A549 (cell line): ENCODE measurements around the gene OXNAD1. TPM values are rescaled to one million over a fixed set of nuclear protein-coding genes. Genes with fewer than 3 reads are reported as not detected.

ENCODE experiments used
- ATAC-seq, 2 experiments: fragments of 200-7000 bp in 1 of 2; fragments of >200 bp in 1 of 2; cut with Nextera tagmentation in 1 of 2; cut with Tn5 transposase in 1 of 2; 3 replicates each; pipeline versions ENCODE4 v1.8.0 to v1.9.1; 2018 to 2020; ENCODE audit warnings: mild to moderate bottlenecking in 1 of 2, moderate library complexity in 1 of 2
- CTCF ChIA-PET: fragments of 300-600 bp; sonication (Branson Sonifier 250); formaldehyde crosslinking; extraction: SDS; loops from one replicate; lab custom pipeline; 2021; ENCODE audit warnings: antibody characterized with exemption, inconsistent platforms; lab: Yijun Ruan, JAX
- POLR2A ChIA-PET: fragments of 350-600 bp; formaldehyde crosslinking; extraction: SDS; loops from one replicate; lab custom pipeline; 2021; ENCODE audit warnings: antibody characterized with exemption, inconsistent platforms; lab: Yijun Ruan, JAX
- DNase-seq, 2 experiments: peaks; one replicate each; pipeline versions ENCODE4 v3.0.0 to v3.0.0-alpha.2; 2011 to 2016; ENCODE audit warnings: low read depth in 1 of 2, low spot score in 1 of 2
- FAIRE-seq: peaks from 2 replicates; lab custom pipeline; 2011; peaks lifted over from hg19 to GRCh38; lab: Jason Lieb, UNC
- H3K27ac ChIP-seq, 2 experiments: fragments of >200 bp; sonication (Bioruptor Twin); formaldehyde crosslinking; 3 replicates each; pipeline ENCODE4 v1.5.1; 2016 to 2017
- H3K4me1 ChIP-seq: fragments of >200 bp; sonication (Bioruptor Twin); formaldehyde crosslinking; 3 replicates; pipeline ENCODE4 v1.6.1; 2016
- H3K4me2 ChIP-seq: fragments of >200 bp; sonication (Bioruptor Twin); formaldehyde crosslinking; 3 replicates; pipeline ENCODE4 v1.6.1; 2016
- H3K4me3 ChIP-seq: fragments of >200 bp; sonication (Bioruptor Twin); formaldehyde crosslinking; 3 replicates; pipeline ENCODE4 v1.5.1; 2016
- H3K9me3 ChIP-seq: fragments of >200 bp; sonication (Bioruptor Twin); formaldehyde crosslinking; 3 replicates; pipeline ENCODE4 v1.6.1; 2016
- CBX2 ChIP-seq: fragments of 200-600 bp; sonication (generic); IDR thresholded peaks from 2 replicates; pipeline ENCODE4 v1.6.1; 2016; ENCODE audit warnings: low read depth, mild to moderate bottlenecking, borderline replicate concordance
- CEBPB ChIP-seq, 2 experiments: fragments of >200 bp in 1 of 2; sonication (Bioruptor Twin) in 1 of 2; formaldehyde crosslinking in 1 of 2; IDR thresholded peaks; 2 replicates each; pipeline ENCODE4 v1.6.1; 2012 to 2016
- CTCF ChIP-seq: fragments of >200 bp; sonication (Bioruptor Twin); formaldehyde crosslinking; IDR thresholded peaks from 3 replicates; pipeline ENCODE4 v1.5.1; 2016
- E2F6 ChIP-seq: IDR thresholded peaks from 2 replicates; pipeline ENCODE4 v1.6.1; 2012; ENCODE audit warnings: low read depth, borderline replicate concordance
- EHF ChIP-seq: fragments of 250-450 bp; sonication (Bioruptor Pico); IDR thresholded peaks from 2 replicates; pipeline ENCODE4 v1.5.0; 2020; ENCODE audit warnings: mild to moderate bottlenecking
- ESRRA ChIP-seq: fragments of 150-350 bp; IDR thresholded peaks from 2 replicates; pipeline ENCODE4 v1.6.1; 2014; ENCODE audit warnings: mild to moderate bottlenecking, low read length, borderline replicate concordance
- FOSL2 ChIP-seq, 2 experiments: fragments of 450-650 bp in 1 of 2; fragments of >200 bp in 1 of 2; sonication (Bioruptor Twin) in 1 of 2; formaldehyde crosslinking; IDR thresholded peaks; 2 replicates each; pipeline versions ENCODE4 v1.5.0 to v1.6.1; 2016 to 2020; ENCODE audit warnings: mild to moderate bottlenecking in 1 of 2, moderate library complexity in 1 of 2
- HDAC2 ChIP-seq: fragments of 200-600 bp; sonication (generic); IDR thresholded peaks from 2 replicates; pipeline ENCODE4 v1.6.1; 2016
- HEYL ChIP-seq: fragments of 250-450 bp; sonication (Bioruptor Pico); IDR thresholded peaks from 2 replicates; pipeline ENCODE4 v1.8.0; 2021; ENCODE audit warnings: mild to moderate bottlenecking, moderate library complexity
- HMGXB4 ChIP-seq: fragments of 250-450 bp; sonication (Bioruptor Pico); IDR thresholded peaks from 2 replicates; pipeline ENCODE4 v1.5.0; 2021; ENCODE audit warnings: mild to moderate bottlenecking, moderate library complexity, borderline replicate concordance
- HOXB13 ChIP-seq: fragments of 250-450 bp; sonication (Bioruptor Pico); IDR thresholded peaks from 2 replicates; pipeline ENCODE4 v1.5.0; 2020; ENCODE audit warnings: low read depth, mild to moderate bottlenecking, moderate library complexity
- JUN ChIP-seq, 2 experiments: fragments of >200 bp; sonication (Bioruptor Twin); formaldehyde crosslinking; IDR thresholded peaks; 2 replicates in 1 of 2; 3 replicates in 1 of 2; pipeline ENCODE4 v1.6.1; 2016 to 2017
- KDM5A ChIP-seq: fragments of 200-600 bp; sonication (generic); IDR thresholded peaks from 2 replicates; pipeline ENCODE4 v1.6.1; 2016; ENCODE audit warnings: antibody characterized with exemption, mild to moderate bottlenecking
- MAFK ChIP-seq: fragments of 450-650 bp; IDR thresholded peaks from 2 replicates; pipeline ENCODE4 v1.6.1; 2014; ENCODE audit not compliant: partially characterized antibody
- MAX ChIP-seq: IDR thresholded peaks from 2 replicates; pipeline ENCODE4 v1.6.1; 2012
- MYC ChIP-seq: IDR thresholded peaks from 2 replicates; pipeline ENCODE4 v1.6.1; 2012; ENCODE audit warnings: mild to moderate bottlenecking, inconsistent platforms, low read length, improper control_type of control experiment, borderline replicate concordance
- PHF8 ChIP-seq: fragments of 200-600 bp; sonication (generic); IDR thresholded peaks from 2 replicates; pipeline ENCODE4 v1.6.1; 2016; ENCODE audit warnings: low read depth, mild to moderate bottlenecking, antibody characterized with exemption, moderate library complexity, borderline replicate concordance
- POLR2A ChIP-seq: IDR thresholded peaks from 2 replicates; pipeline ENCODE4 v1.6.1; 2012; ENCODE audit warnings: mild to moderate bottlenecking, low read length
- RAD21 ChIP-seq, 2 experiments: fragments of >200 bp in 1 of 2; sonication (Bioruptor Twin) in 1 of 2; formaldehyde crosslinking in 1 of 2; IDR thresholded peaks in 1 of 2; conservative IDR thresholded peaks in 1 of 2; 2 replicates in 1 of 2; 3 replicates in 1 of 2; pipeline ENCODE4 v1.6.1; 2012 to 2018; ENCODE audit warnings: inconsistent platforms in 1 of 2
- RFX5 ChIP-seq: fragments of 450-650 bp; IDR thresholded peaks from 2 replicates; pipeline ENCODE4 v1.7.1; 2014; ENCODE audit warnings: antibody characterized with exemption, mild to moderate bottlenecking, moderate library complexity
- RNF2 ChIP-seq: fragments of 200-600 bp; sonication (generic); IDR thresholded peaks from 2 replicates; pipeline ENCODE4 v1.6.1; 2016; ENCODE audit warnings: low read depth, mild to moderate bottlenecking, antibody characterized with exemption, moderate library complexity, borderline replicate concordance
- WGBS: methylation state at CpG from one replicate; pipeline ENCODE4 v1.1.6; 2017; ENCODE audit errors: missing lambda C conversion rate; 5-methylcytosine and 5-hydroxymethylcytosine counted together
- polyA minus RNA-seq: library from RNA; depleted of rRNA, polyadenylated mRNA; stranded (reverse); fragments of >200 nt; gene quantifications from 2 replicates; pipeline ENCODE4 v1.2.3, GENCODE V29; 2011; rRNA and poly(A)+ RNA removed
- polyA plus RNA-seq, 4 experiments: library from polyadenylated mRNA; depleted of rRNA in 3 of 4; stranded (reverse); fragments of >200 nt; fragmentation: RNase III in 1 of 4; extraction: RNeasy Plus Mini Kit Qiagen cat#74134 plus additional on column Dnase treatment in 1 of 4; gene quantifications; 2 replicates in 3 of 4; 3 replicates in 1 of 4; pipeline ENCODE4 v1.2.3, GENCODE V29; 2011 to 2017

The OXNAD1 gene
- polyA plus RNA-seq (2011; rRNA removed): 24.2 and 25.9 TPM in 2 replicates
- 8.2 and 9.6 TPM in 2 replicates for polyA plus RNA-seq (2012; cell fraction: cytosol; rRNA removed)
- 4.2 and 5.4 TPM in 2 replicates for polyA plus RNA-seq (2012; cell fraction: nucleus; rRNA removed)
- 8.4 to 9.1 TPM (median 8.8 TPM) in 3 replicates for polyA plus RNA-seq (2017; fragmentation: RNase III; extraction: RNeasy Plus Mini Kit Qiagen cat#74134 plus additional on column Dnase treatment)
- 19.5 and 24.8 TPM in 2 replicates for polyA minus RNA-seq

- WGBS: 1% methylated on average over 52 of the region's 61 CpGs
- CTCF ChIA-PET: interaction anchor here (0.6 to 6.7 kb wide), 10 partner anchors 13 to 289 kb away, joined by 3 to 41 read pairs (median 4); no protein-coding TSS in a partner anchor
- FAIRE-seq: no peak
- Histone ChIP-seq H3K4me2 (peak within 1 kb of the TSS; percentile 84), H3K4me3 (peak within 1 kb of the TSS; percentile 95), H3K27ac (peak within 1 kb of the TSS; percentile 85 to 88), H3K9me3 (no peaks in the 10 kb centered on the region), H3K4me1 (peaks cover 19% of the 10 kb centered on the region)
- peak; percentile 97 to 99 for DNase-seq
- POLR2A ChIA-PET: interaction anchor here (0.6 to 1.7 kb wide), 4 partner anchors 12 to 532 kb away, joined by 3 to 7 read pairs (median 4); partner anchors contain the start of gene ANKRD28
- TF ChIP-seq ESRRA (peak; percentile 33; the same call in 1 of the 2 replicates), KDM5A (peak; percentile 55), MAFK (peak; percentile 54), MYC (0 out of 2 replicates have a peak, but pooled peaks have one; percentile 53), E2F6 (0 out of 2 replicates have a peak, but pooled peaks have one; percentile 38), EHF (no peak), PHF8 (peak; percentile 21; the same call in 1 of the 2 replicates), HDAC2 (no peak), HOXB13 (CRISPR knock-in tag) (no peak), HMGXB4 (CRISPR knock-in tag) (no peak), CEBPB (IDR thresholded peaks at IDR 0.05) (peak in 1 of 2 experiments; percentile 17; a peak in 1 of 4 replicates), MAX (peak; percentile 76; the same call in 1 of the 2 replicates), POLR2A (peak; percentile 75), CTCF (no peak), FOSL2 (IDR thresholded peaks at IDR 0.05) (no peak), FOSL2 (CRISPR knock-in tag; IDR thresholded peaks at IDR 0.05) (no peak), JUN (IDR thresholded peaks at IDR 0.05) (peak in 1 of 2 experiments; percentile 58; a peak in 2 of 5 replicates), HEYL (no peak), RNF2 (no peak), RFX5 (peak; percentile 74), CBX2 (no peak), RAD21 (conservative IDR thresholded peaks at IDR 0.05 in 1 of 2, IDR thresholded peaks at IDR 0.05 in 1 of 2) (no peak)
- ATAC-seq: peak; percentile 99
These were observed at the start of gene OXNAD1, which contains the start of gene DPH3 for GRCh38 chr3:16264708-16265454. Gene OXNAD1 (plus strand): TSS chr3:16265212. CDS start chr3:16270953, 5,741 bp downstream. Gene DPH3 (minus strand): TSS chr3:16264943. CDS start chr3:16264876, 67 bp downstream.
